ENCODE results near the gene PRR22.
A peak's percentile ranks its signal among the peaks of the same experiment; 100 is the strongest.

Gene PRR22

GRCh38 chr19:5784581-5785147, at the start of gene PRR22:
PRR22 (minus strand) TSS chr19:5784746; CDS start chr19:5784660, 86 bp downstream.
- no peak for DNase-seq (ENCODE audit: low read depth in 2 of 2)

GRCh38 chr19:5832527-5833216, 48.1 kb upstream of the PRR22 start:
- no peak for DNase-seq (ENCODE audit: low read depth in 2 of 2)

GRCh38 chr19:5832061-5832460, 47.5 kb upstream of the PRR22 start:
- DNase-seq (ENCODE audit: low read depth in 2 of 2), result no peak

- DNase-seq (ENCODE audit: low read depth in 2 of 2), result no peak
Measured at GRCh38 chr19:5831159-5831558, 46.6 kb upstream of the PRR22 start.

- DNase-seq (ENCODE audit: low read depth in 2 of 2), result no peak
Measured at GRCh38 chr19:5829567-5830310, 45.2 kb upstream of the PRR22 start.

GRCh38 chr19:5828661-5829566, 44.4 kb upstream of the PRR22 start:
- DNase-seq (ENCODE audit: low read depth in 2 of 2), result peak in 1 of 2 donors; percentile 39

GRCh38 chr19:5827891-5828660, 43.5 kb upstream of the PRR22 start:
- DNase-seq (ENCODE audit: low read depth in 2 of 2), result peak; percentile 89 to 97

- DNase-seq (ENCODE audit: low read depth in 2 of 2), result no peak
Measured at GRCh38 chr19:5827342-5827890, 42.9 kb upstream of the PRR22 start.

GRCh38 chr19:5826531-5827341, 42.2 kb upstream of the PRR22 start:
- DNase-seq (ENCODE audit: low read depth in 2 of 2), result no peak

- DNase-seq (ENCODE audit: low read depth in 2 of 2), result no peak
Measured at GRCh38 chr19:5825178-5825577, 40.6 kb upstream of the PRR22 start.

GRCh38 chr19:5824751-5825150, 40.2 kb upstream of the PRR22 start:
- DNase-seq (ENCODE audit: low read depth in 2 of 2), result no peak

- DNase-seq (ENCODE audit: low read depth in 2 of 2), result no peak
Measured at GRCh38 chr19:5823579-5824281, 39.2 kb upstream of the PRR22 start.

GRCh38 chr19:5822181-5822844, 37.8 kb upstream of the PRR22 start:
- DNase-seq (ENCODE audit: low read depth in 2 of 2), result no peak

GRCh38 chr19:5821521-5822180, 37.1 kb upstream of the PRR22 start:
- DNase-seq (ENCODE audit: low read depth in 2 of 2), result no peak

GRCh38 chr19:5820785-5821184, 36.2 kb upstream of the PRR22 start:
- DNase-seq (ENCODE audit: low read depth in 2 of 2), result no peak

- no peak for DNase-seq (ENCODE audit: low read depth in 2 of 2)
Measured at GRCh38 chr19:5818594-5818993, 34.0 kb upstream of the PRR22 start.

- DNase-seq (ENCODE audit: low read depth in 2 of 2), result no peak
Measured at GRCh38 chr19:5817218-5817617, 32.7 kb upstream of the PRR22 start.

- DNase-seq (ENCODE audit: low read depth in 2 of 2), result no peak
Measured at GRCh38 chr19:5814852-5815246, 30.3 kb upstream of the PRR22 start.
